H1 (cell line): ENCODE measurements around the gene TYW1B. TPM values are rescaled to one million over a fixed set of nuclear protein-coding genes. Genes with fewer than 3 reads are reported as not detected.

Experiments used
- RAD21 ChIP-seq, 2 experiments: IDR thresholded peaks in 1 of 2; conservative IDR thresholded peaks in 1 of 2; 2 replicates each; pipeline ENCODE4 v1.6.1; 2011; ENCODE audit warnings: low read depth in 2 of 2, low read length in 2 of 2, improper control_type of control experiment in 1 of 2, inconsistent platforms in 1 of 2, mild to moderate bottlenecking in 1 of 2, moderate library complexity in 1 of 2
- polyA plus RNA-seq, 7 experiments: library from polyadenylated mRNA; depleted of rRNA in 3 of 7; stranded (reverse) in 5 of 7; unstranded in 2 of 7; fragments of >200 nt in 5 of 7; fragments of 200-250 nt in 2 of 7; gene quantifications; 1 replicate in 5 of 7; 2 replicates in 1 of 7; 4 replicates in 1 of 7; pipeline versions ENCODE4 v1.2.1 to v1.2.3, GENCODE V29; 2011 to 2013; ENCODE audit warnings: missing spikeins in 2 of 7, mixed read lengths in 2 of 7
- total RNA-seq: library from RNA; stranded (reverse); fragmentation: NEBNext Ultra II Directional; extraction: Animal tissue kit (Norgen Biotek cat#: 25700); gene quantifications from 2 replicates; pipeline ENCODE4 v1.2.1, GENCODE V29; 2021

TYW1B gene
- total and polyA plus RNA-seq, 2 of the 8 experiments (the other 6 are each of a cell fraction or from before 2014, with no cell fraction given) = 6.8 to 12.6 TPM

- TF ChIP-seq RAD21 (IDR thresholded peaks at IDR 0.05 in 1 of 2, conservative IDR thresholded peaks at IDR 0.05 in 1 of 2; ENCODE audit: low read depth in 2 of 2, low read length in 2 of 2) = no peak
- TF ChIP-seq, all 59 proteins: peak for 0
Measured at GRCh38 chr7:72538856-72539255, 289.1 kb downstream of the TYW1B start (continued).
